GM19035 (cell line): ENCODE measurements around the gene AP3S2.

Source experiments
- ATAC-seq: cut with Tn5 transposase; IDR thresholded peaks from one replicate; pipeline ENCODE4 v1.9.1; 2021; ENCODE audit not compliant: unreplicated experiment

The AP3S2 gene

DNA sequence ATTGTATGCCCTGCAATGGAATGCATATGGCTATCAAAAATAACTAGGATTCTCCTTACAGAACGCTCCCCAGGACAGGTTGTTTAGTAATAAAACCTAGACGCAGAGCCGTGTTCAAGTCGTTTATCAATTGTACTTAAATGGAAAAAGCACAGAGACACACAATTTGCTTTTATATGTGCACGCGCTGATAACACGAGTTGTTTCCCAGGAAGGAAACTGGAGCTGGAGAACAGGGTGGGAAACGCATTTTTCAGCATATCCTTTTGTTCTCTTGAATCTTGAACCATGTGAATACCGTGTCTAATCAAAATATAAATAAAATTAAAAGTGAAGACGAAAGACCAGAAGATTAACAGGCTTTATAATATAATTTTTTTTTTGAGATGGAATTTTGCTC is 75.5 kb downstream of the AP3S2 start:
- no peak for ATAC-seq

DNA sequence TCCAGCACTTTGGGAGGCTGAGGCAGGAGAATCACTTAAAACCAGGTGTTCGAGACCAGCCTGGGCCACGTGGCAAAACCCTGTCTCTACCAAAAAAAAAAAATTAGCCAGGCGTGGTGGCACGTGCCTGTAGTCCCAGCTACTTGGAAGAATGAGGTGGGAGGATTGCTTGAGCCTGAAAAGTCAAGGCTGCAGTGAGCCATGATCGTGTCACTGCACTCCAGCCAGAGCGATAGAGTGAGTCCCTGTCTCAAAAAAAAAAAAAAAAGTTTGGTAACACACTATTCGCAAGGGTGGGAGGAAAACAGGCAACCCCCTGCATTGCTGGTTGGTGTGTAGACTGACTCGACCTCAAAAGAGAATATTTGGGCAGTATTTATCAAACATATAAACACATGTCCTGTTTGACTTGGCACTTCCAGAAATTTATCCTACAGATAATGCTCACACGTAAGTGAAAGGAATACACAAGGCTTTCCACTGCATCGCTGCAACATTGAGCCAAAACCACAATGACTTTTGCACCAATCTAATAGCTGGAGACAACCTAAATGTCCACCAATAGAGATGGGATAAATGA is 76.0 kb downstream of the AP3S2 start:
- ATAC-seq: no peak

DNA sequence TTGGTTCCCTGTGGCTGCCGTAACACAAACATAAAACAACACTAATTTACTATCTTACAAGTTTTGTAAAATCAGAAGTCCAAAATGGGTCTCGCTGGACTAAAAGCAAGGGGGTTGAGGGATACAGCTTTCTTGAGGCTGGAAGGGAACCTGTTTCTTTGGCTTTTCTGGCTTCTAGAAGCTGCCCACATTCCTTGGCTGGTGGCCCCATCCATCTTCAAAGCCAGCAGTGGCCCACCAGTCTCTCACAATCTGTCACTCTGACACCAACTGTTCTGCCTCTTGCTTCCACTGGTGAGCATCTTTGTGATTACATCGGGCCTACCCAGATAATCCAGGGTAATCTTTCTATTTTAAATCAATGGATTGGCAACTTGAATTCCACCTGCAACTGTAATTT is 78.0 kb downstream of the AP3S2 start:
- no peak for ATAC-seq

DNA sequence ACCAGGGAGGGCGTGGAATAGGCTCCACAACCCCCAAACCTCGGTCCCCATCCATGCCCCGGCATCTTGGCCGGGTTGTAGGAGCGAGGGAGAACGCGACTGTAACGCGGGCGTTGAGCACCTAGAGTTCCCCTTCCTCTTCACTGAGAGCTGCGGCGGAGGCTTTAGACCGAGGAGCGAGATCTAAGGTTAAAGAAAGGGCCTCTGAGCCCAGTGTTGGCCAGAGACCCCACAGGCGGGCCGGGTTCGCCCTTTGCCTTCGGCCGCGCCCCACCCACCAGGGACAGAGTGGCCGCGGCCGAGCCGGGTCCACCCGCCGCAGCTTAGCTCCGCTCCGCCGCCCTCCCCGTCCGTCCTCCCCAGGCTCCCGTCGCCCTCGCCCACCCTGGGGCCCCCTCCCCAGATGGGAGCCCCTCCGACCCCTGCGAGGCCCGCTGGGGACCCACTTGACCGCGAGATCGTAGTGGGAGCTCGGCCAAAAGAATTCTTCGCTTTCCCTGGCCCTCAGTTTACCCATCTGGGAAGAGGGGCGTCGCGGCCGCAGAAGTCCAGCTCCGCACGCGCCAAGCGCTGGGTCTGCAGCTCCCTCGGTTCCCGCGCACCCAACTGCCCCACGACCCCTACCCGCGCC is 79.6 kb downstream of the AP3S2 start:
- ATAC-seq: no peak

DNA sequence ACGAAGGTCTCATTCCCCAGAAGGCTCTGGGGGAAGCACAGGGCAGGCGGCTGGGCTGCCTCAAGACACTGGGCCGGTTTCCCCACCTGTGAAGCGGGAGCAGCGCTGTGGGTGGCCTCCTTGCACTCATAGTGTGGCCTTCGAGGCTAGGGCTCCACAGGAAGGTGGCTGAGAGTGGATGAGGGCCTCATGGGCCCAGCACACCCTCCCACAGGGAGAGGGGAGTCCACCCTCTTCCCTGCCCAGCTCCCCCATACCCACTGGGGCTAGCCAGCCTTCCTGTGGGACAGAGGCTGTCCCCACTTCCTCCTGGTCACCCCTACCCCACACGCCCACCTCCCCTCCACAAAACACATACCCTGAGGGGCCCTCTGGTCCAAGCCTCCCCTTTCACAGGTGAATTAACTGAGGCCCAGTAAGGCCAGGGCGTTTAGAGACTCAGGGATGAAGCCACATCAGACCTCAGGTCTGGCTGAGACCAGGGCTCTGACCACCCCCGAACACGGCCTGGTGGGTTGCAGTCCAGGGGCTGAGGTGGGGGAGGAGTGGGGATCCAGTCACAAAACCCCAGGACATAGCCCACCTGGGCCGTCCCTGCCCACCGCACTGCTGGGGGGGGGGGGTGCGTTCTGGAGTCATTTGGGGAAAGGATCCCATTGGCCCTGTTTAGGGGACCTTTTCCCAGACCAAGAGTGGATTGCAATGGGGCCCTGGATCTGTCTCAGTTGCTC is 80.2 kb downstream of the AP3S2 start:
- no peak for ATAC-seq

DNA sequence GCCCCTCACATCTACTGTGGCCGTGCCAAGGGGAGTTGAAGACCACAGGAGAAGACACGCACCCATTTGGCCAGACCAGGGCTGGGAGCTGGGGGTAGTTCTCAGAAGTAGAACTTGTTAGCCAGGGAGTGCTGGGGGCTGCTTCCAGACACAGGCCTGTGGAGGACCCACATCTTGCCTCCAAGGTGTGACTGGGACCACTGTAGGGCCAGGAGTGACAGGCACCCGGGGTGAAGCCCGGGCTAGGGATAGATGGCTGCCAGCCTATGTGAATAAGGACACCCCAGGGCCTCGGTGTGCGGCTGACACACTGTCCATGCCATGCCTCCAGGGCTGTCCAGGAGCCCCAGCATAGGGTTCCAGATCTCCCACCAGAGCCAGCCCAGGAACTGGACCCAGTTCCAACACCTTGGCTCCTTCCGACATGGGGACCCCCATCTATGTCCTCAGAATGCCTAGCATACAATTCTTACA is 80.9 kb downstream of the AP3S2 start:
- no peak for ATAC-seq

DNA sequence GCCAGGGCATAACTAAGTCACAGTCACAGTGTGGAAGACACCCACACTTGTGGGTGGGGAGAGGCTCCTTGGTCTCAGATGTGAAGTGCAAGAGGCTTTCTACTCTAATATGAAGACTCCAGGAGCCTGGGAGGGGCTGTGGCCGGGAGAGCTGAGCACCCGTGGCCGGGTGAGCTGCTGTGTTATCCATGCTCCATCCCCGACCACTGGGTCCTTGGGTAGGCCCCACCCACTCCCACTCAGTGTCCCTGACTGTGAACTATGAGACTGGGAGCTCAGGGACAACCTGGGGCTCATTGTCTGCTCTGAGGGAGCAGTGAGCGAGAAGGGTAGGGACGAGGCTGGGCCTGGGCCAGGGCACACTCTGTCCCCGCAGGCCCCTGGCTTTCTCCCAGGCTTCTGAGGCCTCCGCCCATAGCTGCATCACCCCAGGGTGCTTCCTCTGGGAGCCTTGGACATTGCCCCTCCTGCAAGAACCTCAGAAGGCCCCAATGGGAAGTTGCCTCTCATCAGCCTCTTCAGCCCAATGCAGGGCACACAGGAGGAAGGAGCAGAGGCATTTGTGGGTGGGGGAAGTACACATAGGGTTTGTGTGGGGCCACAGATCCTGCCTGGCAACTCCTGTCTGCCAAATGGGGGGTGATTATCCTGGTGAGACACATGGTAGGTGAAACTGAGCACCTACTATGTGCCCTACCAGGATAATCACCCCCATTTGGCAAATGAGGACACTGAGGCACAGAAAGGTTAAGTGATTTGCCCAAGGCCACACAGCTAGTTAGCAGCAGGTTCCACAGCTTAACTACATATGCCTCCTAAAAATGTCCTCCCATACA is 81.6 kb downstream of the AP3S2 start:
- no peak for ATAC-seq

DNA sequence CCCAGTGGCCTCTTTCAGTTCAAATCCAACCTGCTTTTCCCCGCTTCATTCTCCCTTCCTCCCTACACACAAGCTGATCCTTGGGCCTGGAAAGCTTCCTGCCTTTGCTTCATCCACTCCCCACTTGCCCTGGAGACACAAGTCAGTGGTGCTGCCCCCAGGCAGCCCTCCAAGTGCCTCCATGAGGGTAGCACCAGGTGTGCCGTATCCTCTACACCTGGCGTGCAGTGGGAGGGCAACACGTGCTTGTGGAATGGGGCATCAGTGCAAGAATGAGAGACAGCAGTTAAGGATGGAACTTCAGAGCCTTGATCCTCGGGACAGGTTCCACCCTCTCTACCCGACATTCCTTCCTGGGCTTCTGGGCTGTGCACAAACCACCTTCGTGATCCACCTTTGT is 83.0 kb downstream of the AP3S2 start:
- ATAC-seq: no peak

DNA sequence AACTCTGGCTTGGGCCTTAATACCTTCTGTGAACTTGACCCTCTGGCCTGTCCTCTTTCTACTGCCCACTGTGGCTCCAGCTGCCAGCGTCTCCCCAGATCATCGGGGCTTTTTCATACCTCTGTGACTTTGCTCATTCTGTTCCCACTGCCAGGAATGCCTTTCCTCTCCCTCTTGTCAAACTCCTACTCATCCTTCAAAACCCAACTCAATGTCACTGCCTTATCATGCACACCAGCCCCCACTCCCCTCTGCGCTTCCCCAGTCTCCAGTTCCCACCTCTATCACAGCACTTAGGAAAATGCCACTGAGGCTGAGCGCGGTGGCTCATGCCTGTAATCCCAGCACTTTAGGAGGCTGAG is 84.0 kb downstream of the AP3S2 start:
- ATAC-seq: no peak

DNA sequence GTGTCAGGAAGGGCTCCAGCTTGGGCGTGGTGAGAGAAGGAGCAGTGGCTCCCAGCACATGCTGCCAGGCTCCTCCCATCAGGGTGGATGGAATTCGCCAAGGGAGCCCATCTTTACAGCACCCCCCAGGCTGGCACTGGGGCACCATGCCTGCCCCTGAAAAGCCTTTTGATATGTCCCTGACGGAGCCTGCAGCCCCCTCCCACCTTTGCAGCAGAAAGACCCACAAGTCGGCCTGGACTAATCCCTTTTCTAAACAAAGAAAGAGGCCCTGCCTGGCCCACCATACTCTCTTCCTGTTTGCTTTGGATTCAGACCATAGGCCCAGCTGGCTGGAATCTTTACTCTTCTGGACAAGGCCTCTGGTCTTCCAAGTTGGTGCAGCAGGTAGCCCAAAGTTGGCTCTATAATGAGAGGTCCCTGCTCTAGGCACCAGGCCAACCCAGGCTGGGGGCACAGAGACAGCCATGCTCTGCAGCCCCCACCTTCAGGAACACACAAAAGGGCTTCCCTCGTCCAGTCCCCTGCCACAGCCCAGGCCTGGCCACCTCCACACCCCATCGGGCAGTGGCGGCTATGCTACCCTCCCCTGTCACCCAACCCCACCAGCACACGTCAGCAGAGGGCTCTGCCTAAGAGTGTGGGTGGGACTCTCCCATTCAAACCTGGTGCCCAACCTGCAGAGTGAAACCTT is 84.6 kb downstream of the AP3S2 start:
- no peak for ATAC-seq

DNA sequence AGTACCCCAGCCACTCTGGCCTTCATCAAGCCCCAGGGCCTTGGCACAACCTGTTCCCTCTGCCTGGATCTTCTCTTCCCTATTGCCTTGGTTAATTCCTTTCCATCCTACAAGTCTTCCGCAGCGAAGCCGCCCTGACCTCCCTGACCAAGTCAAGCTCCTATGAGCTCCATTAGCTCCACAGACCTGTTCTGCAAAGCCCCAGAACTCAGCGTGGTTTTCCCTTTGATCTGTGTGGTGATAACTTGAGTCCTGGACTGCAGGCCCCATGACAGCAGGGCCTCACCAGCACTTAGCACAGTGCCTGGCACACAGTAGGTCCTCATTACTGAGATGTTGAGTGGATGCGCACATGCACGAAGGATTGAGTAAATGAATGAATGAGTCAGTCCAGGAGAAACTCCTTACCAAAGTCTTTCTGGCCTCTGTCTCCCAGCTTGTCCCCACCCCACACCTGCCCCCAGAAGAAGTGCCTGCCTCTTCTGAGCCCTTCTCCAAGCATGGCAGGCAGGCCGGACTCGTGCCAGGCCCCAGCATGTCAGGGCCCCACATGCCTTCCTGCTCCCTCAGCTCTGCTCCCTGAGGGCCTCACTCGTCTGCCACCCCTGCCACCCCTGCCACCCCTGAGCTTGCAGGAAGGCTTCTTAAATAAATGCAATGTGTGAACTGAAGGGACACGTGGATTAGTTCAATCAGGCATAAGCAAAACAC is 85.5 kb downstream of the AP3S2 start:
- ATAC-seq: no peak

DNA sequence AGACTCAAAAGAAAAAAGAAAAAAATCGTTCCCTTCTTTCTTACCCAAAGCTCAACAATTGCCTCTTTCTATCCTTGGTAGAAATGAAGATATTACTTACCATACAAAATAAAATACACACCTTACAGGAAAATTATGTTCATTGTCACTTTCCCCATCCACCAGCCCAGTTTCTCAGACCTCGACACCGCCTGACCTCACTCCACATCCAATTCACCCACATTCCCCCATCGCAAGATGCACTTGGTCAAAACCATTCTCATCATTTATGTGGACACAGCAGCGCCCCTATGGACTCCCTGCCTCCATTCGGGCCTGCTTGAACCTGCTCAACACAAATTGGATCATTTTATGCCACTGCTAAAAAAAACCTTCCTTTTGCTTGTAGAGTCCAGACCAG is 86.1 kb downstream of the AP3S2 start:
- ATAC-seq: no peak

DNA sequence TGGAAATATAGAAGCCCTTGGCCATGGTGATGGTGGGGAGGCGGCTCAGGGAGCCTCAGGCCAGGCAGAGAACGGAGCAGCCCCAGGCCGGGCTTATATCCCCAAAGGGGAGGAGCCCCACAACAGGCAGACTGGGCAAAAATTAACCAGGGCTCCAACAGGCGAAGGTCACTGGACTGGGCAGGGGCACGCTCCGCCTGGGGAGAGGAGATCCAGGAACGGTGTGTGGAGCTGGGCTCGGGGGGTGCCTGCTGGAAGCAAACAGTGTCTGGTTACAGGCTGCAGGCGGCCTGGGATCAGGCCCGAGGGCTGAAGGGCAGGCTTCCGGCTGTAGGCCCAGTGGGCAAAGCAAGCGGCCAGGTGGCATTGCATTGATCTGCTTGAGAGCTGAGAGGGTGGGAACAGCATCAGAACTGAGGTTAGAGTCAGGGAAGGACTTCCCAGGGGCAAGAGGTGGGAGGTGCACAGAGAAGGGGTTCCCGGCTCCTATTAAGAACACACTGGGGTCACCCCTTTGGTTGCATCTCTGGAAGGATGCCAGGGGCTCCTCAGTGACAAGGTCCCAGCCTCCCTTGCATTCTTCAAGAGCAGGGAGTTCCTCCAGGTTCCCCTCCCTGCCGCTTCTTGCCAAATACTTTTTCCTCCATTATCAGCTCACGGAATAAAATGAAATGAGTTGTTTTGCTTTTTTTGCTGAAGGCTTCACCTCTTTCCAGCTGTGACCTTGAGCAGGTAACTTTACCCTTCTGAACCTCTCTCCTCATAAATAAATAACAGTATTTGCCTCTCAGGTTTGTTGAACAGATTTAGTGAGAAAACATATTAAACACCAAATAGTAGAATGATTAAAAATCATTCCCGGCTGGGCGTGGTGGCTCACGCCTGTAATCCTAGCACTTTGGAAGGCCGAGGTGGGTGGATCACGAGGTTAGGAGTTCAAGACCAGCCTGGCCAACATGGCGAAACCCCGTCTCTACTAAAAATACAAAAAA is 86.9 kb downstream of the AP3S2 start:
- no peak for ATAC-seq

DNA sequence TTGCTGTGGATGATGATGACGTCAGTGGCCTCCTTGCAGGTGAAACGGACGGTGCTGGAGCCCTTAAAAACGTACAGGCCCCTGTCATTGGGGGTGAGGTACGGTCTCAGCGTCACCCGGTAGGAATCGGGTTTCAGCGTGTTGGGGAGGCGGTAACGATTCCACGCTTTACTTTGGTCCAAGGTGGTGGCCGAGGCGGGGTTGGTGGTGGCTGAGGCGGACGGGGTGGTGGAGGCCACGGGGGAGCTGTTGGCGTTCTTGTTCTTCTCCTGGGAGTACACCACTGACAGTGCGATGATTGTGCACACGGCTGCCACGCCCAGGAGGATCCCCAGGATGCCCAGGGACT is 87.6 kb downstream of the AP3S2 start:
- no peak for ATAC-seq

DNA sequence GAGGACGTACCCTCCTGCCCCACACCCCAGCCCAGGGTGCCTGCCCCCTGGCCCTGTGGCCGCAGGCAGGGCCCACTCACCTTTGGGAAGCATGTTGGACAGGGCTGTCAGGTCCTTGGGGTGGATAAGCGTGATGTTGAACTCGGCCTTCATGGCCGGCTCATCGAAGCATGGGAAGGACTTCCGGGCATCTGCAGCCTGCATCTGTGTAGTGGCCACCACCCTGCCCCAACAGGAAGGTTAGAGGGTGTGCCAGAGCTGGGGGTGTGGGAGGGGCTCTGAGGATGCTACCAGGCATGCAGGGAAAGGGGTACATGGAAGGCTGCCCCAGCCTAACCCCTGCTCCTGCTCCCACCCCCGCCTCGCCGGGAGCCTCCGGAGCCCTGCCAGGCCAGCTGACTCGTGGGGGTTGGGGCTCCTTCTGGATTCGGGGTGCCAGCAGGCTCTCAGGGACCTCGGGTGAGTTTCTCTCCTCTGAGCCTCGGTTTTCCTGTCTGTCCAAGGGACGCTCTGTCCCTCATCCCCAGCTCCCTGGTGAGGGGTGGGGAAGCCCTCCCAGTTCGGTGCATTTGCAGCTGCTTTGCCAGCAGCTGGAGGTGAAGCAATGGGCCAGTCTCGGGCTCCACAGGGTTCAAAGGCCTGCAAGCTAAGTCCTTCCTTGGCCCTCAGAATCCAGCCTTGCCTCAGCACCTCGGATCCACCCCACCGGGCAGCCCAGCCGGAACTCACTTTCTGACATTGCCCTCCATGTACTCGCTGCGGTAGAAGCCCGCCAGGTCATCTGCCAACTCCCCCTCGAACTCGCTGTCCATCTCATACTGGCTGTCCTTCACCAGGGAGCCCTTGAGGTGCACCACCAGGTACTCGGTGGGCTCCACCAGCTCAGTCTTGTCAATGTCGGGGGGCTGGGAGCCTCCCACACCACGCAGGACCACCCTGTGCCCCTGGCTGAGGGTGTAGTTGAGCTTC is 88.3 kb downstream of the AP3S2 start:
- no peak for ATAC-seq

DNA sequence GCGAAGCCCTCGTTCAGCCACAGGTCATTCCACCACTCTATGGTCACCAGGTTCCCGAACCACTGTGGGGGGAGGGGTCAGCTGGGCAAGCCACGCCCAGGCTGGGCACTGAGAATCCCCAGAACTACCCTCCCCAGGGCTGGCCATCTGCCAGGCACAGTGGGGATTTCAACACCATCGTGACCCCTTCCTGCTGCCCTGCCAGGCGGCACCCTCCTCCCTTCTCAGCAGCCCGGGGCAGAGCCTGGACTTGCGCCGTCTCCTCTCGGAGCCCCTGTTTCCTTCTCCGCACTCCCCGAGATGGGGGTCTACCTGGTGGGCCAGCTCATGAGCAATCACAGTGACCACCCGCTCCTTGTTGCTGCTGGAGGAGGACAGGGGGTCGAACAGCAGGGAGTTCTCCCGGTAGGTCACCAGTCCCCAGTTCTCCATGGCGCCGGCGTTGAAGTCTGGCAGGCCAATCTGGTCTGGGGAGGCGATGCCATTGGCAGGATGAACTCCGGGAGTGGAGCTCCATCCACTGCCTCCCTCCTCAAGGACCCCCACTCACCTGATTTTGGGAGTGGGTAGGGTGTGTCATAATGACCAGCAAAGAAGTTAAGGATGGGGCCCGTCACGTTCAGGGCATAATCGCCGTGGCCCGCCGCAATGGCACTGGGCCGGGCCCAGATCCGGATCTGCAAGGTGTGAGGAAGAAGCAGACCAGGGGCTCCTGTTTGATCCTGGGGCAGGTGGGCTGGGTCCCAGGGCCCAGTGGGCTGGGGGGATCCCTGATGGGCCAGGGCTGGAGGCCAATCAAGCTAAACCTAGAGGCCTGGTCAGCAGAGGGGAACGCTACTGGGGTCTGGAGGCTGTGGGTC is 89.6 kb downstream of the AP3S2 start:
- ATAC-seq: no peak
